HFF-Myc (cell line): ENCODE measurements around the gene MAN1A2.
"Not testable (repeated sequence)": the region's sequence is repeated elsewhere in the genome, so short reads cannot be mapped to it uniquely, and the experiment has no call there.

Source experiments
- DNase-seq: peaks from one replicate; pipeline ENCODE4 v3.0.0-alpha.2; 2011; ENCODE audit warnings: low read depth; ENCODE audit errors: extremely low read depth
- H3K4me3 ChIP-seq: replicated peaks from 2 replicates; pipeline ENCODE4 v1.5.1; 2011; ENCODE audit warnings: low read depth, mild to moderate bottlenecking, control low read depth, low read length
- TF ChIP-seq, protein P1 (sequence below): IDR thresholded peaks from 2 replicates; pipeline ENCODE4 v1.5.1; 2012; ENCODE audit warnings: mild to moderate bottlenecking, low read depth, low read length, control low read depth; ENCODE audit errors: missing control alignments

The MAN1A2 gene

DNA sequence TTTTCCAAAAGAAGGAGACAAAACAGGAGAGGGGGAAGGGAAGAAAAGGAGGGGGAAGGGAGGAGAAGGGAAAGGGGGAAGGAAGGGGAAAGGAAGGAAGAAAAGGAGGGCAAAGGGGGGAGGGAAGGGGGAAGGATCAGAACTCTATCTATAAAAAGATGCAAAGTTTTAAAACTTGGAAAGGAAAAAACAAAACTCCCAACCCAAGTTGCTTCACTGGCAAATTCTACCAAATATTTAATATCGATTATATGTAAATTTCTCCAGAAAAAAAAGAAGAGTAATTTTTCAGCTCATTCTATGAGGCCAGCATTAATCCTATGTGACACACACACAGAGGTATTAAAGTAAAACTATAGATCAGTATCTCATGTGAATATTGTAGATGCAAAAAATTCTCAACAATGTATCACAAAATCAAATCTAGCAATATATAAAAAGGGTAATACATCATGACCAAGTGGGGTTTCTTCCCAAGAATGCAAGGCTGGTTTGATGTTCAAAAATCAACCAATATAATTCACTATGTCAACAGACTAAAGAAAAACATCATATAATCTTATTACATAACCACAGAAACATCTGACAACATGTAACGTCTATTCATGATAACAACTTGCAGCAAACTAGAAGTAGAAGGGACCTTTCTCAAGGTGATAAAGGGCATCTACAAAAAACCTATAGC, 57.9 kb downstream of the MAN1A2 start:
- DNase-seq, result no peak
- H3K4me3 ChIP-seq, result no peak overlapping the region
- TF ChIP-seq, protein P1, sequence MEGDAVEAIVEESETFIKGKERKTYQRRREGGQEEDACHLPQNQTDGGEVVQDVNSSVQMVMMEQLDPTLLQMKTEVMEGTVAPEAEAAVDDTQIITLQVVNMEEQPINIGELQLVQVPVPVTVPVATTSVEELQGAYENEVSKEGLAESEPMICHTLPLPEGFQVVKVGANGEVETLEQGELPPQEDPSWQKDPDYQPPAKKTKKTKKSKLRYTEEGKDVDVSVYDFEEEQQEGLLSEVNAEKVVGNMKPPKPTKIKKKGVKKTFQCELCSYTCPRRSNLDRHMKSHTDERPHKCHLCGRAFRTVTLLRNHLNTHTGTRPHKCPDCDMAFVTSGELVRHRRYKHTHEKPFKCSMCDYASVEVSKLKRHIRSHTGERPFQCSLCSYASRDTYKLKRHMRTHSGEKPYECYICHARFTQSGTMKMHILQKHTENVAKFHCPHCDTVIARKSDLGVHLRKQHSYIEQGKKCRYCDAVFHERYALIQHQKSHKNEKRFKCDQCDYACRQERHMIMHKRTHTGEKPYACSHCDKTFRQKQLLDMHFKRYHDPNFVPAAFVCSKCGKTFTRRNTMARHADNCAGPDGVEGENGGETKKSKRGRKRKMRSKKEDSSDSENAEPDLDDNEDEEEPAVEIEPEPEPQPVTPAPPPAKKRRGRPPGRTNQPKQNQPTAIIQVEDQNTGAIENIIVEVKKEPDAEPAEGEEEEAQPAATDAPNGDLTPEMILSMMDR, result no peak

DNA sequence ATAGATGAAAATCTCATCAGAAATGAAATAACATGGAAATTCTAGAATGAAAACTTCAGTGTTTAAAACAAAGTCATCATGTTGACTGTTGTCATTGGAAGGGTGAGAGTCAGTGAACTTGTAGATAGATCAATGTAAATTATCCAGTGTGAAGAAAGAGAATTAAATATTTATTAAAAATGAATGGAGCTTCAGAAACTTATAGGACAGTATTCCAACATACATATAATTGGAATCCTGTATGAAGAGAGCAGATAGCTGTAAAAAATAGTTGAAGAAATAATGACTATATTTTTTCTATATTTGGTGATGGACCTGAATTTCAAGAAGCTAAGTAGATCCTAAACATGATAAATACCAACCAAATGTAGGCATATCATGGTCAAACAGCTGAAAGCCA, 60.0 kb downstream of the MAN1A2 start:
- TF ChIP-seq, protein P1, result no peak
- no peak for DNase-seq
- no peak overlapping the region for H3K4me3 ChIP-seq

DNA sequence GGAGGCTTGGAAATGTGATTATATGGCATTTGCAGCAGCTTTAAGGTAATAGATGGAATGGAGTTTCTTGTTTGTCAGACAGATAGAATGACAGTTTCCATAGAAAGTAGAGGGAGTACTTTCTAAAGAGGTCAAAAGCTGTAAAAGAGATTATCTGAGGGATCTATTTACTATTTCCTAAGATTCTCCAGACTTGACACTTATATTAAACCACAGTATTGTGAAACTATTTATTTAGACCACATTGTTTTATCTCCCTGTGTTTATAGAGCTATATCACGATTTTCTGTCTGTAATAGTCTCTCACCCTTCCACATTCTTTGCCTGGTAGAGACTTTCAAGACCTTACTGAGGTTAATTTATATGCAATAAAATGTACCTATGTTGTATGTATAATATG, 66.7 kb downstream of the MAN1A2 start:
- TF ChIP-seq, protein P1, result no peak
- DNase-seq, result no peak
- H3K4me3 ChIP-seq, result no peak overlapping the region

DNA sequence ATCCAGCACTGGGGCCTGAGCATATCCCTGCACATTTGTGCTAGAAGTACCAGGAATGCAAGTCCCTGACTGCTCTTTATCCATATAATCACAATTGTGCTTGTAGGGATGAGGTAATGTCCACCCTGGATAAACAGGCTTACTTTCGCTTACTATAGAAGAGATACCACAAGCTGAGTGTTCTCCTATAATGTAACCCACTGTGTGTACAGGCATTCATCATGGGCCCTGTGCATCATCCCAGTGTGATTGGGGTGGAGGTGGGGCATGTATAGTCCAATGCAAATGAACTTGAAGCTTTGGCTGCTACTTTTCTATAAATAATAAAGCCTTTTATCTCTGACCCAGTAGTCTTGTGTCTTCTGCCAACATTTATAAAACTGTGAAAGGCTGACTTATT, 69.3 kb downstream of the MAN1A2 start:
- TF ChIP-seq, protein P1, result no peak
- no peak overlapping the region for H3K4me3 ChIP-seq
- no peak for DNase-seq

- TF ChIP-seq, protein P1, result no peak
- no peak for DNase-seq
- no peak overlapping the region for H3K4me3 ChIP-seq
These were observed 80.4 kb downstream of the MAN1A2 start for GRCh38 chr1:117447661-117448060.

DNA sequence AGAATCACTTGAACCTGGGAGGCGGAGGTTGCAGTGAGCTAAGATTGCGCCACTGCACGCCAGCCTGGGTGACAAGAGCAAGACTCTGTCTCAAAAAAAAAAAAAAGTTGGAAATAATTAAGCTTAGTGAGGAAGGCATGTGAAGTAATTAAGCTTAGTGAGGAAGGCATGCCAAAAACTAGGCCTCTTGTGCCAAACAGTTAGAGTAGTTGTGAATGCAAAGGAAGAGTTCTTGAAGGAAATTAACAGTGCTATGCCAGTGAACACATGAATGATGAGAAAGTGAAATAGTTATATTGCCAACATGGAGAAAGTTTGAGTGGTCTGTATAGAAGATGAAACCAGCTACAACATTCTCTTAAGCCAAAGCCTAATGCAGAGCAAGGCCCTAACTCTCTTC, 85.0 kb downstream of the MAN1A2 start:
- DNase-seq, result no peak
- TF ChIP-seq, protein P1, result no peak
- no peak overlapping the region for H3K4me3 ChIP-seq

GRCh38 chr1:117453958-117454357, 86.7 kb downstream of the MAN1A2 start:
- no peak overlapping the region for H3K4me3 ChIP-seq
- DNase-seq, result no peak
- TF ChIP-seq, protein P1, result no peak

- DNase-seq, H3K4me3 ChIP-seq: not testable (repeated sequence)
These were observed 91.2 kb downstream of the MAN1A2 start for GRCh38 chr1:117458410-117458809.
